ENCODE results near the gene ERP29. TPM values are rescaled to one million over a fixed set of nuclear protein-coding genes. Genes with fewer than 3 reads are reported as not detected.
A peak's percentile ranks its signal among the peaks of the same experiment; 100 is the strongest.
"Not testable (repeated sequence)": the region's sequence is repeated elsewhere in the genome, so short reads cannot be mapped to it uniquely, and the experiment has no call there.

ERP29 gene
- total and polyA plus RNA-seq, 3 experiments from 2014 or later: 87.4 to 188 (median 88.0) TPM

DNA sequence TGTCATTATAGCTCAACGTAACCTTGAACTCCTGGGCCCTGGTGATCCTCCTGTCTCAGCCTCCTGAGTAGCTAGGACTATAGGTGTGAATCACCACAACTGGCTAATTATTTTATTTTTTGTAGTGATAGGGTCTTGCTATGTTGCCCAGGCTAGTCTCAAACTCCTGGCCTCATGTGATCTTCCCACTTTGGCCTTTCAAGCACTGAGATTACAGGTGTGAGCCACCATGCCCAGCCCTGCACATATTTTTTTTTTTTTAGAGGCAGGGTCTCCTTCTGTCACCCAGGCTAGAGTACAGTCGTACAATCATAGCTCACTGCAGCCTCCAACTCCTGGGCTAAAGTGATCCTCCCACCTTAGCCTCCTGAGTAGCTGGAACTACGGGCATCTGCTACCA lies 9.2 kb upstream of the ERP29 start:
- no peak overlapping the region for H3K4me3 ChIP-seq (ENCODE audit: low read length)
- H3K36me3 ChIP-seq (ENCODE audit: insufficient read depth, low read length): no peaks in the 10 kb centered on the region
- peaks cover 48% of the 10 kb centered on the region for H3K4me1 ChIP-seq (ENCODE audit: insufficient read depth, low read length)
- no peak overlapping the region for H3K4me3 Mint-ChIP-seq
- H3K27ac ChIP-seq (ENCODE audit: low read depth, low read length): no peak overlapping the region
- H3K4me1 Mint-ChIP-seq: peaks cover 48 to 72% (median 64%) of the 10 kb centered on the region in 3 donors
- ChIA-PET POLR2A (interaction anchor here (0.7 to 7.9 kb wide), 3 partner anchors 9 to 16 kb away, joined by 4 to 68 read pairs (median 6); partner anchors contain the start of genes ERP29 and TMEM116), CTCF (interaction anchor here (1.6 to 14.4 kb wide), 2 partner anchors 9 to 10 kb away, joined by 7 to 129 read pairs; partner anchors contain the start of genes ERP29 and TMEM116)
- H3K36me3 Mint-ChIP-seq: peaks cover 0 to 6% (median 2%) of the 10 kb centered on the region in 3 donors
- no peaks in the 10 kb centered on the region for H3K9me3 ChIP-seq (ENCODE audit: low read length)
- DNase-seq: no peak
- H3K9me3 Mint-ChIP-seq: no peaks in the 10 kb centered on the region
- peak overlapping the region in 3 of 8 donors; percentile 54 to 81 (median 58) for H3K27ac Mint-ChIP-seq
- H3K27me3 Mint-ChIP-seq: no peaks in the 10 kb centered on the region
- H3K27me3 ChIP-seq (ENCODE audit: insufficient read depth, low read length, poor library complexity, severe bottlenecking): no peaks in the 10 kb centered on the region

- CTCF ChIA-PET: interaction anchor here (1.9 to 14.4 kb wide), 2 partner anchors 8 to 61 kb away, joined by 8 to 129 read pairs; partner anchors contain the start of genes ERP29 and TMEM116
- peaks cover 0 to 6% (median 3%) of the 10 kb centered on the region in 3 donors for H3K36me3 Mint-ChIP-seq
- peaks cover 37% of the 10 kb centered on the region for H3K4me1 ChIP-seq (ENCODE audit: insufficient read depth, low read length)
- H3K27me3 Mint-ChIP-seq: no peaks in the 10 kb centered on the region
- H3K27ac Mint-ChIP-seq: peak overlapping the region; percentile 29 to 81 (median 61)
- no peaks in the 10 kb centered on the region for H3K36me3 ChIP-seq (ENCODE audit: insufficient read depth, low read length)
- no peaks in the 10 kb centered on the region for H3K9me3 ChIP-seq (ENCODE audit: low read length)
- DNase-seq: no peak
- POLR2A ChIA-PET: interaction anchor here (0.6 kb wide), 1 partner anchor 10 kb away, joined by 9 read pairs; no protein-coding TSS in a partner anchor
- peaks cover 41 to 73% (median 59%) of the 10 kb centered on the region in 3 donors for H3K4me1 Mint-ChIP-seq
- no peaks in the 10 kb centered on the region for H3K27me3 ChIP-seq (ENCODE audit: insufficient read depth, low read length, poor library complexity, severe bottlenecking)
- peak overlapping the region; percentile 50 for H3K27ac ChIP-seq (ENCODE audit: low read depth, low read length)
- no peak overlapping the region for H3K4me3 ChIP-seq (ENCODE audit: low read length)
- peak overlapping the region in 2 of 7 donors; percentile 1 for H3K4me3 Mint-ChIP-seq
- no peaks in the 10 kb centered on the region for H3K9me3 Mint-ChIP-seq
Measured at GRCh38 chr12:112005419-112006395, 7.5 kb upstream of the ERP29 start.

GRCh38 chr12:112007945-112008344 lies 5.3 kb upstream of the ERP29 start:
- no peaks in the 10 kb centered on the region for H3K36me3 ChIP-seq (ENCODE audit: insufficient read depth, low read length)
- H3K27ac Mint-ChIP-seq: peak overlapping the region in 5 of 8 donors; percentile 36 to 75 (median 40)
- H3K9me3 ChIP-seq (ENCODE audit: low read length): no peaks in the 10 kb centered on the region
- CTCF ChIA-PET: interaction anchor here (1.5 to 1.9 kb wide), 2 partner anchors 10 to 63 kb away, joined by 3 to 8 read pairs; no protein-coding TSS in a partner anchor
- H3K27me3 Mint-ChIP-seq: no peaks in the 10 kb centered on the region
- no peak for DNase-seq
- H3K36me3 Mint-ChIP-seq: peaks cover 0 to 12% (median 6%) of the 10 kb centered on the region in 3 donors
- H3K4me3 ChIP-seq (ENCODE audit: low read length): no peak overlapping the region
- H3K27ac ChIP-seq (ENCODE audit: low read depth, low read length): no peak overlapping the region
- H3K9me3 Mint-ChIP-seq: no peaks in the 10 kb centered on the region
- H3K4me1 ChIP-seq (ENCODE audit: insufficient read depth, low read length): peaks cover 34% of the 10 kb centered on the region
- peaks cover 46 to 75% (median 61%) of the 10 kb centered on the region in 3 donors for H3K4me1 Mint-ChIP-seq
- H3K4me3 Mint-ChIP-seq: peak overlapping the region in 1 of 7 donors; percentile 51
- no peaks in the 10 kb centered on the region for H3K27me3 ChIP-seq (ENCODE audit: insufficient read depth, low read length, poor library complexity, severe bottlenecking)
- POLR2A ChIA-PET: no interaction called here

DNA sequence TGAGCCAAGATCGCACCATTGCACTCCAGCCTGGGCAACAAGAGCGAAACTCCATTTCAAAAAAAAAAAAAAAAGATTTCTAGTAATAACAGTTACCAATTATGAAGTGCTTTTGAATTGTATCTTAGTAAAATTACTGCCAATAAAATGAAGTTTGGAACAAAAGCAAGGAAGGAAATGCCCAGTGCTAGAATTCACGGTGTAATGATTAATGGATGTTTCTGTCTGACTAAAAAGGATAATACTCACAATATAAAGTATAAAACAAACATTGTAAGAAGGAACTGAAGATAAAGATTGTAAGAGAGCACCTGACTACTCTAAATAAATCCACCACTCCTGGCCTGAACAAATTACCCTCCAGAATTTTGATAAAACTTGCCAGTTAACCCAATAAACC lies 4.3 kb upstream of the ERP29 start:
- H3K27me3 ChIP-seq (ENCODE audit: insufficient read depth, low read length, poor library complexity, severe bottlenecking): no peaks in the 10 kb centered on the region
- Mint-ChIP-seq H3K27ac (peak overlapping the region in 6 of 8 donors; percentile 2 to 81 (median 36)), H3K36me3 (peaks cover 0 to 17% (median 6%) of the 10 kb centered on the region in 3 donors), H3K4me3 (peak overlapping the region in 1 of 7 donors; percentile 52), H3K9me3 (no peaks in the 10 kb centered on the region), H3K4me1 (peaks cover 44 to 69% (median 55%) of the 10 kb centered on the region in 3 donors), H3K27me3 (no peaks in the 10 kb centered on the region)
- H3K27ac ChIP-seq (ENCODE audit: low read depth, low read length): no peak overlapping the region
- no peaks in the 10 kb centered on the region for H3K9me3 ChIP-seq (ENCODE audit: low read length)
- H3K36me3 ChIP-seq (ENCODE audit: insufficient read depth, low read length): no peaks in the 10 kb centered on the region
- H3K4me3 ChIP-seq (ENCODE audit: low read length): no peak overlapping the region
- H3K4me1 ChIP-seq (ENCODE audit: insufficient read depth, low read length): peaks cover 33% of the 10 kb centered on the region
- no peak for DNase-seq
- ChIA-PET CTCF (no interaction called here), POLR2A (no interaction called here)

GRCh38 chr12:112009596-112009995 lies 3.6 kb upstream of the ERP29 start:
- CTCF ChIA-PET: not testable (repeated sequence)
- H3K4me1 Mint-ChIP-seq: peaks cover 50 to 72% (median 62%) of the 10 kb centered on the region in 3 donors

DNA sequence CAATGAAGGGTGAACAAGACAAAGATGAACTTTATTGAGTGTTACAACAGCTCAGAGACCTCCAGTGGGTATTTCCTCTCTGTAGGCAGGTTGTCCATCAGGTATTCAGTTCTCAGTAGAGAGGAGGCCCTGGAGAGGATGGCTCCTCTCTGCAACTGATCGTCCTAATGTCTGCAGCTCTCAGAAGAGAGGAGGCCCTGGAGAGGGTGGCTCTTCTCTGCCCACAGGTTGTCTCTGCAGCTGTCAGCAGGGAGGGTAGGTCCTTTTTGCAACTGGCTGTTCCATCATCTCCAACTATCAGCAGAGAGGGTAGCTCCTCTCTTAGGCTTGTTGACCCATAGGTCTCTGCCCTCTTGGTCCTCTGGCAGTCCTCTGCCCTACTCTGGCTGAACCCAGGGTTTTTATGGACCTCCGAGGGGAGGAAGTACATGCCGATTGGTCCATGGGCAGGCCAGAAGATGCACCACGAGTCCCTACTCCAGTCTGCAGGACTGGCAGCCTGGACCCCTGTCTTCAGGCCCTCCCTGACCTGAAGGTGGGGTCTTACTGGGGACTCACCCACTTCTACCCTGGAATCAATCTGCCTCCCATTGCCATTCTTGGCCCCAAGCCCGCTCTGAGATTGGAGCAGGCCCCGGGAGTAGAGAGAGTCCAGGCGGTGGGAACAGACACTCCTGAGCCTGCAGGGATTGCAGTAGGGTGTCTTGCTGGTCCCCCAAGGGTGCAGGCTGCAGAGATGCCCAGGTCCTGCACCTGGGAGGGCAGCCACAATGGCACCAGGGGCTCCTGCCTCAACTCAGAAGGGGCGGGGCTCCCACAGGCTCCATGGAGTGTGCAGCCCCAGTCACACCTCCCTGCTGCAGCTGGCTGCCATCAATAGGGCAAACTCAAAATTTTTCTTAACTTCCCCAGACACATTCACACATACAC lies 2.5 kb upstream of the ERP29 start:
- Mint-ChIP-seq H3K27ac (peak overlapping the region; percentile 30 to 100 (median 98)), H3K4me3 (peak overlapping the region; percentile 83 to 98 (median 93)), H3K9me3 (no peaks in the 10 kb centered on the region), H3K4me1 (peaks cover 50 to 69% (median 59%) of the 10 kb centered on the region in 3 donors), H3K36me3 (peaks cover 3 to 29% (median 11%) of the 10 kb centered on the region in 3 donors), H3K27me3 (no peaks in the 10 kb centered on the region)
- Histone ChIP-seq H3K9me3 (ENCODE audit: low read length) (no peaks in the 10 kb centered on the region), H3K36me3 (ENCODE audit: insufficient read depth, low read length) (peaks cover 4% of the 10 kb centered on the region), H3K27ac (ENCODE audit: low read depth, low read length) (no peak overlapping the region), H3K27me3 (ENCODE audit: insufficient read depth, low read length, poor library complexity, severe bottlenecking) (no peaks in the 10 kb centered on the region), H3K4me3 (ENCODE audit: low read length) (peak overlapping the region; percentile 85), H3K4me1 (ENCODE audit: insufficient read depth, low read length) (peaks cover 40% of the 10 kb centered on the region)
- DNase-seq: no peak
- ChIA-PET POLR2A (interaction anchor here (0.7 kb wide), 1 partner anchor 17 kb away, joined by 3 read pairs; no protein-coding TSS in a partner anchor), CTCF (no interaction called here)

More at GRCh38 chr12:112009596-112009995, 3.6 kb upstream of the ERP29 start:
- H3K4me3 ChIP-seq (ENCODE audit: low read length); H3K27me3 Mint-ChIP-seq; H3K9me3 Mint-ChIP-seq; H3K9me3 ChIP-seq (ENCODE audit: low read length); H3K36me3 ChIP-seq (ENCODE audit: insufficient read depth, low read length); DNase-seq; H3K27me3 ChIP-seq (ENCODE audit: insufficient read depth, low read length, poor library complexity, severe bottlenecking); H3K27ac ChIP-seq (ENCODE audit: low read depth, low read length): not testable (repeated sequence)
- H3K36me3 Mint-ChIP-seq: peaks cover 0 to 24% (median 10%) of the 10 kb centered on the region in 3 donors
- peak overlapping the region in 2 of 8 donors; percentile 2 to 81 for H3K27ac Mint-ChIP-seq
- POLR2A ChIA-PET: interaction anchor here (0.6 kb wide), 1 partner anchor 18 kb away, joined by 3 read pairs; no protein-coding TSS in a partner anchor
- H3K4me1 ChIP-seq (ENCODE audit: insufficient read depth, low read length): peaks cover 38% of the 10 kb centered on the region
- H3K4me3 Mint-ChIP-seq: peak overlapping the region in 1 of 7 donors; percentile 4

DNA sequence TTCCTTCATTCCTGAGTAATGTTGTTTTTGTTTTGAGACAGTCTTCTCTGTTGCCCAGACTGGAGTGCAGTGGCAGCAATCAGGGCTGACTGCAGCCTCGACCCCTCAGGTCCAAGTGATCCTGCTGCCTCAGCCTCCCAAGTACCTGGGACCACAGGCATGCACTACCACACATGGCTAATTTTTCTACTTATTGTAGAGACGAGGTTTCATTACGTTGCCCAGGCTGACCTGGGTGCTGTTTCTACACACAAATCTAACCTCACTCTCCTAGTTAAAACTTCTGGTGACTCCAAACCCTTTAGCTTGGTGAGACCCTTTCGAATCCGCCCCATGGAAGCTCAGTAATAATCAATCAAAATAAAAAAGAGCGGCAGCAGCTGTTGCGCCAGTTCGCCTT lies 1.5 kb upstream of the ERP29 start:
- no peak for DNase-seq
- CTCF ChIA-PET: interaction anchor here (1.8 to 5.2 kb wide), 4 partner anchors 14 to 72 kb away, joined by 5 to 129 read pairs (median 50); no protein-coding TSS in a partner anchor
- Mint-ChIP-seq H3K27ac (peak overlapping the region; percentile 92 to 100 (median 98)), H3K4me1 (peaks cover 49 to 69% (median 57%) of the 10 kb centered on the region in 3 donors), H3K36me3 (peaks cover 9 to 38% (median 19%) of the 10 kb centered on the region in 3 donors), H3K9me3 (no peaks in the 10 kb centered on the region), H3K27me3 (no peaks in the 10 kb centered on the region), H3K4me3 (peak overlapping the region; percentile 83 to 98 (median 93))
- H3K27me3 ChIP-seq (ENCODE audit: insufficient read depth, low read length, poor library complexity, severe bottlenecking): no peaks in the 10 kb centered on the region
- H3K9me3 ChIP-seq (ENCODE audit: low read length): no peaks in the 10 kb centered on the region
- peak overlapping the region; percentile 93 for H3K27ac ChIP-seq (ENCODE audit: low read depth, low read length)
- H3K4me1 ChIP-seq (ENCODE audit: insufficient read depth, low read length): peaks cover 45% of the 10 kb centered on the region
- peak overlapping the region; percentile 85 for H3K4me3 ChIP-seq (ENCODE audit: low read length)
- POLR2A ChIA-PET: interaction anchor here (1.4 to 3.9 kb wide), 5 partner anchors 12 to 60 kb away, joined by 4 to 68 read pairs (median 7); no protein-coding TSS in a partner anchor
- peaks cover 12% of the 10 kb centered on the region for H3K36me3 ChIP-seq (ENCODE audit: insufficient read depth, low read length)
